Panc1 (cell line): ENCODE results near the gene PLXNB1. TPM values are rescaled to one million over a fixed set of nuclear protein-coding genes. Genes with fewer than 3 reads are reported as not detected.
"Not testable (repeated sequence)": the region's sequence is repeated elsewhere in the genome, so short reads cannot be mapped to it uniquely, and the experiment has no call there.

Experiments used
- ATAC-seq: fragments of 200-7000 bp; cut with Tn5 transposase; 2 replicates; pipeline ENCODE4 v1.9.1; 2020; ENCODE audit warnings: mild to moderate bottlenecking, moderate library complexity
- BruUV-seq: library from RNA; stranded (reverse); fragments of 400-500 nt; replicated peaks from 2 replicates; lab custom pipeline; 2021; lab: Mats Ljungman, UMichigan
- CTCF ChIA-PET: fragments of 300-600 bp; sonication (Branson Sonifier 250); formaldehyde crosslinking; loops from one replicate; lab custom pipeline; 2022; ENCODE audit warnings: antibody characterized with exemption; lab: Charles Lee
- POLR2A ChIA-PET: fragments of 300-600 bp; sonication (Branson Sonifier 250); formaldehyde crosslinking; loops from one replicate; lab custom pipeline; 2022; ENCODE audit warnings: antibody characterized with exemption; lab: Charles Lee
- DNase-seq: peaks from one replicate; pipeline ENCODE4 v3.0.0-alpha.2; 2010; ENCODE audit warnings: low read depth, low spot score
- H3K27ac ChIP-seq: 2 replicates; pipeline ENCODE4 v1.5.1; 2011; ENCODE audit warnings: mild to moderate bottlenecking, low read length, inconsistent platforms
- H3K27me3 ChIP-seq: fragments of 200-500 bp; sonication (Bioruptor generic); 2 replicates; pipeline ENCODE4 v1.6.0; 2014; ENCODE audit warnings: low read length, inconsistent platforms; ENCODE audit not compliant: control insufficient read depth, insufficient read depth
- H3K36me3 ChIP-seq: fragments of 200-500 bp; sonication (Bioruptor generic); 2 replicates; pipeline ENCODE4 v1.5.1; 2014; ENCODE audit warnings: inconsistent platforms, mild to moderate bottlenecking, low read length, moderate library complexity; ENCODE audit not compliant: control insufficient read depth, insufficient read depth
- H3K4me1 ChIP-seq: 2 replicates; pipeline ENCODE4 v1.5.1; 2011; ENCODE audit warnings: inconsistent platforms, mild to moderate bottlenecking, low read length, moderate library complexity; ENCODE audit not compliant: control insufficient read depth, insufficient read depth
- H3K4me3 ChIP-seq, 2 experiments: 2 replicates each; pipeline ENCODE4 v1.5.1; 2011 to 2012; ENCODE audit warnings: low read depth in 2 of 2, low read length in 2 of 2, mild to moderate bottlenecking in 2 of 2, inconsistent platforms in 1 of 2, moderate library complexity in 1 of 2
- H3K9me3 ChIP-seq: fragments of 200-500 bp; sonication (Bioruptor generic); 2 replicates; pipeline ENCODE4 v1.5.1; 2014; ENCODE audit warnings: low read depth, mild to moderate bottlenecking, inconsistent platforms, low read length, moderate library complexity; ENCODE audit not compliant: control insufficient read depth, insufficient read depth
- CTCF ChIP-seq: fragments of 450-650 bp; IDR thresholded peaks from 2 replicates; pipeline ENCODE4 v1.5.1; 2017; ENCODE audit warnings: mild to moderate bottlenecking
- POLR2AphosphoS5 ChIP-seq: IDR thresholded peaks from 2 replicates; pipeline ENCODE4 v1.6.1; 2012; ENCODE audit warnings: mild to moderate bottlenecking, low read depth, low read length, moderate library complexity
- REST ChIP-seq, 2 experiments: IDR thresholded peaks; 2 replicates each; pipeline ENCODE4 v1.6.1; 2011 to 2012; ENCODE audit warnings: low read depth in 2 of 2, control low read depth in 1 of 2, low read length in 1 of 2, mild to moderate bottlenecking in 1 of 2, moderate library complexity in 1 of 2; ENCODE audit not compliant: insufficient read depth in 1 of 2
- SIN3A ChIP-seq: IDR thresholded peaks from 2 replicates; pipeline ENCODE4 v1.6.1; 2012; ENCODE audit warnings: low read depth, mild to moderate bottlenecking, low read length, moderate library complexity, borderline replicate concordance; ENCODE audit not compliant: insufficient read depth
- TCF7L2 ChIP-seq: IDR thresholded peaks from 2 replicates; pipeline ENCODE4 v1.6.1; 2011; ENCODE audit warnings: mild to moderate bottlenecking, low read depth, low read length, inconsistent platforms
- in situ Hi-C: cut with HindIII; loops from 2 replicates; pipeline ENCODE4 v1.10.0; 2016; ENCODE audit warnings: low sequenced_read_pairs, low pct_unique_long_range_greater_than_20kb
- intact Hi-C: fragments of 100-400 bp; cut with micrococcal nuclease; formaldehyde crosslinking; loops from one replicate; pipeline ENCODE4 v1.10.0; 2022; ENCODE audit not compliant: unreplicated experiment
- total RNA-seq: library from RNA; stranded (reverse); gene quantifications from one replicate; pipeline ENCODE4 v1.2.1, GENCODE V29; 2021; ENCODE audit not compliant: unreplicated experiment

PLXNB1 gene
- total RNA-seq, 1 experiment from 2014 or later = 22.8 TPM

GRCh38 chr3:48474619-48475018 lies 44.7 kb upstream of the PLXNB1 start:
- no TSS peak for BruUV-seq
- ATAC-seq (no peak), DNase-seq (no peak)
- Histone ChIP-seq H3K27ac (no peak overlapping the region), H3K9me3 (no peaks in the 10 kb centered on the region), H3K4me1 (peaks cover 7% of the 10 kb centered on the region), H3K27me3 (no peaks in the 10 kb centered on the region), H3K36me3 (no peaks in the 10 kb centered on the region), H3K4me3 (no peak overlapping the region)
- TF ChIP-seq POLR2AphosphoS5 = no peak
- no peak for TF ChIP-seq REST (IDR thresholded peaks at IDR 0.05; ENCODE audit: insufficient read depth in 1 of 2, low read depth in 2 of 2, low read length in 1 of 2)
- no peak for TF ChIP-seq TCF7L2
- no peak for TF ChIP-seq CTCF
- no peak for TF ChIP-seq SIN3A
- in situ Hi-C loops (no loop called here), intact Hi-C loops (no loop called here)
- POLR2A ChIA-PET = interaction anchor here (0.7 kb wide), 1 partner anchor 14 kb away, joined by 4 read pairs; no protein-coding TSS in a partner anchor
- CTCF ChIA-PET = no interaction called here

- not testable (repeated sequence) for DNase-seq, H3K4me3 ChIP-seq
These were observed 44.1 kb upstream of the PLXNB1 start for GRCh38 chr3:48474031-48474430.

GRCh38 chr3:48473617-48473952 lies 43.7 kb upstream of the PLXNB1 start:
- Histone ChIP-seq H3K4me1 (peaks cover 7% of the 10 kb centered on the region), H3K9me3 (no peaks in the 10 kb centered on the region), H3K36me3 (no peaks in the 10 kb centered on the region), H3K27me3 (no peaks in the 10 kb centered on the region), H3K27ac (peak overlapping the region; percentile 83), H3K4me3 (peak overlapping the region in 1 of 2 experiments; percentile 79; a peak in 2 of 4 replicates)
- BruUV-seq = no TSS peak
- POLR2A ChIA-PET = interaction anchor here (0.6 kb wide), 2 partner anchors 17 to 27 kb away, joined by 5 to 6 read pairs; partner anchors contain the start of gene ATRIP
- in situ Hi-C loops = no loop called here
- CTCF ChIA-PET = interaction anchor here (0.6 to 1.1 kb wide), 2 partner anchors 59 to 89 kb away, joined by 3 to 7 read pairs; no protein-coding TSS in a partner anchor
- no peak for DNase-seq
- ATAC-seq = no peak
- intact Hi-C loops = no loop called here
- TF ChIP-seq REST (IDR thresholded peaks at IDR 0.05; ENCODE audit: insufficient read depth in 1 of 2, low read depth in 2 of 2, low read length in 1 of 2) = no peak
- TF ChIP-seq TCF7L2 = no peak
- no peak for TF ChIP-seq POLR2AphosphoS5
- TF ChIP-seq SIN3A = no peak
- no peak for TF ChIP-seq CTCF

More at GRCh38 chr3:48474031-48474430, 44.1 kb upstream of the PLXNB1 start:
- H3K27me3 ChIP-seq, H3K4me1 ChIP-seq, in situ Hi-C loops, H3K9me3 ChIP-seq, ATAC-seq, H3K36me3 ChIP-seq, intact Hi-C loops, BruUV-seq: not testable (repeated sequence)
- POLR2A ChIA-PET = interaction anchor here (0.6 to 0.7 kb wide), 2 partner anchors 14 to 28 kb away, joined by 4 to 5 read pairs; partner anchors contain the start of gene ATRIP
- CTCF ChIA-PET = interaction anchor here (0.6 to 1.1 kb wide), 2 partner anchors 60 to 88 kb away, joined by 3 to 7 read pairs; no protein-coding TSS in a partner anchor
- H3K27ac ChIP-seq = peak overlapping the region; percentile 83; the same call in 1 of the 2 replicates
